GM12872 (cell line): ENCODE results near the gene CHPF2.

ENCODE experiments used
- TF ChIP-seq, protein P1 (sequence below): IDR thresholded peaks from 3 replicates; pipeline ENCODE4 v1.5.1; 2011; ENCODE audit warnings: low read depth, mild to moderate bottlenecking, low read length, moderate library complexity; ENCODE audit not compliant: insufficient read depth

The CHPF2 gene

DNA sequence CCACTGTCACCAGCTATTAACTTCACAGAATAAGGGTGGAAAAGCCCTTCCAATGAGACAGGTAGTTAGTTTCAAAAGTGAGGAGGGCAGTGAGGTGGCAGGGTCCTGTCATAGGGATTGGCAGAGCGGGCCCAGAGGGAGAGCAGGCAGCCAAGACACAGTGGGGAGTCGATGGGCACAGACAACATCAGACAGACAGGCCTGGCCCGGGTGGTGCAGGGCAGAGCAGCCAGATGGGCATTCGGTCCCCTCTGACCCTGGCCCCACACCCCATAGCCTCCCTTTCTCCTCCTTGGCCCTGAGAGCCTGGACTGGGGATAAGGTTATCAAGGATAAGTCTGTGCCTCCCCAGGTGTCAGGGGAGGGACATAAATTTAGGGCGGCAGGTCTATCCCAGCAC, 47.6 kb downstream of the CHPF2 start:
- TF ChIP-seq, protein P1, sequence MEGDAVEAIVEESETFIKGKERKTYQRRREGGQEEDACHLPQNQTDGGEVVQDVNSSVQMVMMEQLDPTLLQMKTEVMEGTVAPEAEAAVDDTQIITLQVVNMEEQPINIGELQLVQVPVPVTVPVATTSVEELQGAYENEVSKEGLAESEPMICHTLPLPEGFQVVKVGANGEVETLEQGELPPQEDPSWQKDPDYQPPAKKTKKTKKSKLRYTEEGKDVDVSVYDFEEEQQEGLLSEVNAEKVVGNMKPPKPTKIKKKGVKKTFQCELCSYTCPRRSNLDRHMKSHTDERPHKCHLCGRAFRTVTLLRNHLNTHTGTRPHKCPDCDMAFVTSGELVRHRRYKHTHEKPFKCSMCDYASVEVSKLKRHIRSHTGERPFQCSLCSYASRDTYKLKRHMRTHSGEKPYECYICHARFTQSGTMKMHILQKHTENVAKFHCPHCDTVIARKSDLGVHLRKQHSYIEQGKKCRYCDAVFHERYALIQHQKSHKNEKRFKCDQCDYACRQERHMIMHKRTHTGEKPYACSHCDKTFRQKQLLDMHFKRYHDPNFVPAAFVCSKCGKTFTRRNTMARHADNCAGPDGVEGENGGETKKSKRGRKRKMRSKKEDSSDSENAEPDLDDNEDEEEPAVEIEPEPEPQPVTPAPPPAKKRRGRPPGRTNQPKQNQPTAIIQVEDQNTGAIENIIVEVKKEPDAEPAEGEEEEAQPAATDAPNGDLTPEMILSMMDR = no peak

DNA sequence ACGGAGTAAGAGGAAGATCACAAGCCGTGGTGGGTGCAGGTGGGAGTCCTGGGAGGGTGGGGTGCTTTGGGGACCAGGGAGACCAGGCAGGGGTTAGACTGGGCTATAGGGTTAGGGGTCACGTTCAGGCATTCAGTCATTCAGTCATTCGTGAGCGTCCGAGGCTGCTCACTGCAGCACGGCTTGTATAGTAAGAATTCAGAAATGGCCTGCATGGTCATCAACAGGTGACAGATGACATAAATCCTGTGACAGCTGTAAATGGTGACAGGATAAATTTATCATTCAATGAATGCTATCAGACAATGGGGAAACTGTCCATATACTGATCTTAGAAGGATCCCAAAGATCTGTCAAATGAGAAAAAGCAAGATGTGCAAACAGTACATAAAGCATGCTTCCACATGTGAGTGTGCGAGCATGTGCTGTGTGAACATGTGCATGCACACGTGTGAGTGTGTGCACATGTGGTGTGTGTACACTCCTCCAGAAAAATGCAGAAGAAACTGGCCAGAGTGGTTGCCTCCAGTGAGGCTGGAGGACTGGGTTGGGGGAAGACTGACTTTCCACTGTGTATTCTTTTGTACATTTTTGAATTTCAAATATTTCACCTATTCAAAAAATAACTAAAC, 48.2 kb downstream of the CHPF2 start:
- TF ChIP-seq, protein P1 = no peak

DNA sequence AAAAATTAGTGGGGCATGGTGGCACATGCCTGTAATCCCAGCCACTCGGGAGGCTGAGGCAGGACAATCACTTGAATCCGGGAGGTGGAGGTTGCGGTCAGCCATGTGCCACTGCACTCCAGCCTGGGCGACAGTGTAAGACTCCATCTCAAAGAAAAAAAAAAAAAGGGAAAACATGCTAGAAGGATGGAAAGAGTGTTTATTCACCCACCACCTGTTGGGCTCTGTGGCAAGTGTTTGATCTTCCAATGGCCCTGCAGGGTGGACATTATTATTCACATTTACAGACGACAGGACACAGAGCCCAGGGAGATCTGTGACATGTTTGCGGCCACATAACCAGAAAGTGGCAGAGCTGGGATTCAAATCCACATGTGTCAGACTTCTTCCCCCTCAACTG, 49.4 kb downstream of the CHPF2 start:
- TF ChIP-seq, protein P1 = no peak

DNA sequence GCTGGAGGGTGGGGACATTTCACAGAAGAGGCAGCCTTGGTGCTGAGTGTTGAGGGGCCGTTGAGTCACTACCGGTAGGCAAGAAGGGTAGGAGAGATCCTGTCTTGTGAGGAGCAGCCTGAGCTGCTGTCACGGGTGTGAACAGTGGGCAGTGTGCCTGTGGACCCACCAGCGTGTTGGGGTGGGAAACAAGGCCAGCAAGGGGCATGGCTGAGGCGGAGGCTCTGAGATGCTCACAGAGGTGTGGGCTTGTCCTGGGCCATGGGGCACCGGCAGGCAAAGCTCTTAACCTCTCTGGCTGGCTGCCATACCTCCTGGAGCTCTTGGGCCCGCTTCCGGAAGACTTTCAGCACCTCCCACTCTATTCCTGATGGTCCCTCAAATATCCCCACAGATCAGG, 49.8 kb downstream of the CHPF2 start:
- TF ChIP-seq, protein P1 = no peak

DNA sequence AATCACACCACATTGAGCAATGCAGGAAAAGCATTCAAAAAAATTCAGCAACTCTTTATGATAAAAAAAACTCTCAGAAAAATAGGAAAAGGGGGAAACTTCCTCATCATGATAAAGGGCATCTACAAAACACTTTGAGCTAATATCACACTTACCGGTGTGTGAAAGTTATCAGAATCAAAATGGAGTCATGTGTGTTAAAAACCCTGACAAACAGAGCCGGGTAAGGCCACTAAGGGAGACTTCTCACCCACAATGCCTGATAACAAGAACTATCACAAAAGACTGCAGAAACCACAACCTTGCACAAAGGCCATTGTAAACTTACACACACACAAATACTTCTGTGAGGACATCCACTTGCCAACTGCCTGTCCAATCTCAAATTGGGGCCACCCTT, 51.0 kb downstream of the CHPF2 start:
- TF ChIP-seq, protein P1 = no peak

DNA sequence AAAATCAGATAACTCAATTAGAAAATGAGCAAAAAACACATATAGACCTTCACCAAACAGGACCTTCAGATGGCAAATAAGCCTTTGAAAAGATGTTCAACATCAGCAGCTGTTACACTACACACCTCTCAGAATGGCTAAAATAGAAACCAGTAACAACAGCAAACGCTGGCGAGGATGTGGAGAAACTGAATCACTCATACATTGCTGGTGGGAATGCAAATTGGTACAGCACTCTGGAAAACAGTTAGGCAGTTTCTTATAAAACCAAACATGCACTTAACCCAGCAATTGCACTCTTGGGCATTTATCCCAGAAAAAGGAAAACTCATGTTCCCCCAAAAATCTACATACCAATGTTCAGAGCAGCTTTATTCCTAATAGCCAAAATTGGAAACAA, 53.9 kb downstream of the CHPF2 start:
- TF ChIP-seq, protein P1 = no peak
